Stimulated activated CD4-positive, alpha-beta T cell treated with anti-CD3 and anti-CD28 coated beads, Interleukin-12 subunit alpha, Interleukin-12 subunit beta, amount 100 ng/mL, for 24 hours (primary cell): Measurements from ENCODE around the gene TAP2.
"Not testable (repeated sequence)": the region's sequence is repeated elsewhere in the genome, so short reads cannot be mapped to it uniquely, and the experiment has no call there.

Experiments
- DNase-seq, 2 experiments: peaks; one replicate each; pipeline ENCODE4 v3.0.0-alpha.2; 2020; ENCODE audit warnings: low read depth in 2 of 2

The TAP2 gene

DNA sequence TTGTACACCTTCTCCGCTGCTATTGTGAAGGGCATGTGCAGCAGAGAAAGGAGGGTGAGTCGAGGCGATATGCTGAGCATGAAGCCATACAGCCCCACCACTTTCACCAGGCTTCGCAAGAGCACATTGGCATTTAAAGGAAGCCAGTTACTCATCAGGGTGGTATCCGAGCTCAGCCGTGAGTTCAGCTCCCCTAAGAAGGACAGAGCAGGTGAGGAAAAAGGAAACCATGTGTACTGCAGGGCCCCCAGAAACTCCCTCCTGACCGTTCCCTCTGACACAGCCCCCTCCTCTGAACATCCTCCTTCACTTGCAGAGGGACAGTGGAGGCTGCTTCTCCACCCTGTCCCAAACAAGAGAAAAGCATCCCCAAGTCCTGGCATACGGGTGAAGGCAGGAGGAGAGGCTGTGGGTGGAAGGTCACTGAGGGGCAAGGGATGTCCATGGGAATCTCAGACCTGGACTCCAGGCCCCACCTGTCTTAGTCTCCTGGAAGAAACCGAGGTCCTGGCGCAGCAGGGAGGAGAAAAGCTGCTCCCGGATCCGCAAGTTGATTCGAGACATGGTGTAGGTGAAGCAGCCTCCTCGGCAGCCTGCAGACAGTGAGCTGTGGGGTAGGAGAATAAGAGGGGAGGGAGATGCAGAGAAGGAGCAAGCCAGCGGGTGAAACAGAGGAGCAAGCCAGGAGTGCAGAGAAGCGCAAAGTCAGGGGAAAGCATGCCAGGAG, 3.2 kb downstream of the TAP2 start:
- no peak for DNase-seq

DNA sequence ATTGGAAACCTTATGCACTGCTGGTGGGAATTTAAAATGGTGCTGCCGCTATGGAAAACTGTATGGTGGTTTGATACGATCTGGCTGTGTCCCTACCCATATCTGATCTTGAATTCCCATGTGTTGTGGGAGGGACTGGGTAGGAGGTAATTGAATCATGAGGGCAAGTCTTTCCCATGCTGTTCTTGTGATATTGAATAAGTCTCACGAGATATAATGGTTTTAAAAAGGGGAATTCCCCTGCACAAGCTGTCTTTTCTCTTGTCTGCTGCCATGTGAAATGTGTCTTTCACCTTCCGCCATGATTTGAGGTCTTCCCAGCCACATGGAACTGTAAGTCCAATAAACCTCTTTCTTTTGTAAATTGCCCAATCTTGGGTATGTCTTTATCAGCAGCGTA, 4.9 kb downstream of the TAP2 start:
- DNase-seq, result no peak

DNA sequence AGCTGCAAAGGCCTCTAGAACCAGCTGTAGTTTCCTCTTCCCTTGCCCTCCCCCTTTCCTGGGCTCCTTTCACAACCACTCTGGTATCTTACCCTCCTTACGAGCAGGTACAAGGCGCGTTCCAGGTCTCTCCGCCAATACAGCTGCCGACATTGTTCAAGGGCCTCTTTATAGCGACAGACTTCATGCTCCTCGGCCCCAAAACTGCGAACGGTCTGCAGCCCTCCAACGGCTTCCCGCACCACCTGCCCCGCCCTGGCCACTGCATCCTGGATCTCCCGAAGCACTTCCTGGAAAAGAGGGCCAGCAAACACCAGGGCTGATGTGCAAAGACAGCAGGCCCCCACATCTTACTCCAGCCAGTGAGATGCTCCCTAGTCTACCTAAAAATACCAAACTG, 6.0 kb downstream of the TAP2 start:
- no peak for DNase-seq

DNA sequence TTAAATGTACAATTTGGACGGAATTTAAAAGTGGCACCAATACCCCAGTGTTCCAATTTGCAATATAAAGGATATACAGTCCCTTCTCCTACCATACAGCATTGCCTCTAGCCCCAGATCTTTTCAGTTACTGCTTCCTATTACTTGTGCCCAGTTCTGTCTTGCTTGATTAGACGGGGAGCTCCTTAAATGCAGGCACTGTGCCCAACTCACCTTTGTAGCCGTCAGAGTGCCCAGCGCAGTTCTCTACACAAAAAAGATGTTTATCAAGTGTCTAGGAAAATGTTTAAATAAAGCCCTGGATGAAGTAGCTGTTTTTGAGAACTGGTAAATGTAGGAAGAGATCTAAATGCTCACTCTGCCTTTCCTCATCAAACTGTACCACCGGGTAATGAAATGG, 7.6 kb downstream of the TAP2 start:
- no peak for DNase-seq

DNA sequence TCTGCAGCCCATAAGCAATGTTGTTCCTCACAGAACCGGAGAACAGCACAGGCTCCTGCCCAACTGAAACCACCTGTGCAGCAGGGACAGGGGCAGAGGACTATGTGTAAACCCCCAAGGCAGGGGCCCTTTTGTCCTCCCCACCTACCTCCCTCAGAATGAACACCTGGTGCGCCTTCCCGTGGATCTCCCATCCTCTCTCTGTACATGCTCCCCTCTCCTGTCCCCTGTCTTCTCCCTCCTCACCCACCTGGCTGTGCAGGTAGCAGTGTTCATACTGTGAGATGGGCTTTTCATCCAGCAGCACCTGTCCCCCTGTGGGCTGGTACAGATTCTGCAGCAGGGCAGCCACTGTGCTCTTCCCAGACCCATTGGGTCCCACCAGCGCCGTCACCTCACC, 8.5 kb downstream of the TAP2 start:
- DNase-seq, result no peak

DNA sequence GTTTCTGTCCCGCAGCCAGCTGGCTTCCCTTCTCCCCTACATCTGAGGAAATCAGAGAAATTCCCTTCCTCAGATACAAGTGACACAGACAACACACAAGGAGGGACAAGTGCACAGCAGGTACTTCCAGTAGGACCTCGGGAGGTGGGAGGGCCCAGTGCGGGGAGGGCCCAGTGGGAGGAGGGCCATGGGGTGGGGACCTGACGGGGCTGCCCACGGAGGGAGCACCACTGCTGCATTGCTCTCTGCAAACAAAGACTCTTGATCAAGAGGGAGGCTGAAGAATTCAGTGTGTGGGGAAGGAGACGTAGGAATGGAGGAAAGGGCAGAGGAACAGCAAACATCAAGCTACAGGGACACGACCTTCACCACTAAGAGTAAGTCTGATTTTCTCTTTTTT, 9.0 kb downstream of the TAP2 start:
- DNase-seq, result no peak

DNA sequence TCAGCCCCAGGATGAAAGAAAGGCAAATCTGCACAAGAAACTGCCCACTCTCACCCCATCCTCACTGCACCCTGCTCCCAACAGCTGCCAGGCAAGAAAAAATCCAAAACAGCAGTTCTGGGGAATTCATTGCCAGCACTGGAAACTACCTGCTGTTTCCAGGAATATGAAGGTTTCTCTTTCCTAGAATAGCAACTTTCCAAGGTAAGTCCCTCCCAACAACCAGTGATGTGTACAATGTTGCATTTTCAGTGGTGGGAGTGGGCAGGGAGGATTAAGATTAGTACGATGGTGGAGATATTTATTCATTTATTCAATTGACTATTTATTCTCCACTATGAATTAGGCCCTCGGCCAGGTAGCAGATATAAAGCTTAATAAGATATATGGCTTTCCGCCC, 11.5 kb downstream of the TAP2 start:
- no peak for DNase-seq

DNA sequence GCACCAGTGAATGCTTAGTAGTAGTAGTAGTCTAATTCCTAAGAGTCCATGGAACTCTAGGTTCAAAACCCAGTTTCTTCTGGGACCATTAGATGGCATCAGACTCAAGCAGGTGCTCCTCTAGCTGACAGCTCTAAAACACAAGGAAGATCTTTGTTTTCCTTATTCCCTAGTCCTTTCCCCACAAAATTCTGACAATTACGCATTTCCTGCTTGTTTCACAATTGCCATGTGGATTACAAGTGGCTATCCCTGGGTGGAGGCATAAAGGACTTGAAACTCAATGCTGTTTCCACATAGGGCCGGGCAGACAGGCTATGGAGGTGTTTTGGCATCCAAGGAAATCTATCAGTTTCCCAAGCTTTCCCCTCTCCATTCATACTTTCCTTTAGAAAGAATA, 12.6 kb downstream of the TAP2 start:
- no peak for DNase-seq

DNA sequence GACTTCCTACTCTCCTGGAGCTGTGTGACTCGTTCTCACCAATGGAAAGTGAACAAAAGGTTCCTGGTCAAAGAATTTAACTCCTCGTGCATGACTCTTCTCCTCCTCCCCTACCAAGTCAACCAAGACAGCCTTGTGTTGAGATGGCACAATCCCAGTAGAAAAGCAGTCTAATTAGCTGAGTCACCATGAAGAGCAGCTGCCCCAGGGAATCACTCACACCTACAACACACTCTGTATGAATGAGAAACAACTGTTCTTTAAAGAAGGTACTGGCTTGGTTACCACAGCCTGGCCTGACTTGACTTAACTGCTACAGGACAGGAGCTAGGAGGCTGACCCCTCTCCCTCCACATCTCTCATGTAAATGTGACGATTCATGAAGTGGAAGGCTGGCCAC, 18.8 kb downstream of the TAP2 start:
- no peak for DNase-seq

DNA sequence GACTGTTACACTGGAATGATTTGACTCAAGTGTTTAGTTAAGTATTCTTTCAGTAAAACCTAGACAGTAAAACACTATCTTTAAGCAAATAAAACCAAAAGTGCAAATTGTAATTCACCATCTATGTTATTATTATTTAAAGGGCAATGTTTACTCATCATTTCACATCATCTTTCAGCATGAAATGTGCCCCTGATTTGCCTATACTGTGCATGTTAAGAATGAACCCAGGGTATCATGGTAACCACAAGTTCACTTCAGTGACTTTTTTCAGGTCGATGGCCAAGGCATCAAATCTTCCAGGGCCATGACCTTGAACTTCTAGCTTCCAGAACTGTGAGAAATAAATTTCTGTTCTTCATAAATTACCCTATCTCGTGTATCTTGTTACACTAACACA, 19.7 kb downstream of the TAP2 start:
- no peak for DNase-seq

DNA sequence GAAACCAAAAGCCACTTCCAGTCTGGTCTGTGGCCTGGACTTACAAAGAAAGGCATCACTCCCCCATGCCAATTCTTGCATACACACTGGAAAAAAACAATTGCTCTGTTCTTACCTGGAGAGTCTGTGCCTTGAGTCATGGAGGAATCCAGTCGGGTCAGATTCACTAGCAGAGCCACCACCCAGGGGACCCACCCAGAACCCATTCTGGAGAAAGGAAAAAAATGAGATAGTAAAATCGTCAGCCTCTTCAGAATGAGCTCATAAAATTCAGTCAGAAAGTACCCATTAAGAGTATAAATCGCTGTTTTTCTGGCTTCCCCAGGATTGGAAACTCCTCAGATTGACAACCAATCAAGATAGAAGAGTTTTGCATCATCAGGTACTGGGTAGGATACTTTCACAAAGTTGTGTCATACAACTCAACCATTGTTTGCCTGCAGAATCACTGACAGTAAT, 21.8 kb downstream of the TAP2 start, which contains the start of gene HLA-DOB:
Gene HLA-DOB (minus strand): TSS at position 257 of the 459 bp plus-strand sequence. CDS start 51 bp downstream, at position 206.
- DNase-seq, result no peak

DNA sequence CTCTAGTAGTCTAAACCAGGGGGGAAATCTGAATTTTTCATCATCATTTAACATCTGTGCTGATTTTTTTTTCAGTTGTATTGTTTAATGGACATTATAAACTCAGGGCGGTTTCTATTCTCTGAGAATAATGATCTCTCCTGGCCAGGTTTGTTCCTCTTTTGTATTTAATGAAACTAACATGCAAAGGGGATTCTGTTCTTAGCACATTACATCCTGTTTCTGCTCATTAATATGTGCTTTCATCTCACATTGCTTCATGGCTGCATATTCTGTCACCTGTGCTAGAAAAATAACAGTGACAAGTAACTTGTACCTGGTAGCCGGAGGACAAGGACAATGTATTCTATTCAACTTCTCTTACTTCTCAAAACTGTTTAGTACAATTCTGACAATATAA, 22.5 kb downstream of the TAP2 start:
- no peak for DNase-seq

DNA sequence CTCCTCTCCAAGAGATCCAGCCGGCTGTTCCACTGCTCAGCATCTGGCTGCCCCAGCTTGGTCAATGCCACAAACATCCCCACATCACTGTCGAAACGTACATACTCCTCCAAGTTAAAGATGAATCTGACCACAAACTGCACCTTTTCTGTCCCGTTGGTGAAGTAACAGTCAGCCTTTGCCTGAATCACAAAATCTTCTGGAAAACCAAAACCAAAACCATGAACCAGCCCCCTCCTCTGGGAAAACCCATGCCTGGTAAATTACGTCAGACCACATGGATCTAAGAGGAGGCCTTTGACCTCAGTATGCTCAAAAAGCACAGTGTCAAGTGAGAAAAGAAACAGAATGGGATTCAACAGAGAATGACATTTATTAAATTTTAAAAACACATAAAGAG, 23.4 kb downstream of the TAP2 start:
- DNase-seq, result no peak

DNA sequence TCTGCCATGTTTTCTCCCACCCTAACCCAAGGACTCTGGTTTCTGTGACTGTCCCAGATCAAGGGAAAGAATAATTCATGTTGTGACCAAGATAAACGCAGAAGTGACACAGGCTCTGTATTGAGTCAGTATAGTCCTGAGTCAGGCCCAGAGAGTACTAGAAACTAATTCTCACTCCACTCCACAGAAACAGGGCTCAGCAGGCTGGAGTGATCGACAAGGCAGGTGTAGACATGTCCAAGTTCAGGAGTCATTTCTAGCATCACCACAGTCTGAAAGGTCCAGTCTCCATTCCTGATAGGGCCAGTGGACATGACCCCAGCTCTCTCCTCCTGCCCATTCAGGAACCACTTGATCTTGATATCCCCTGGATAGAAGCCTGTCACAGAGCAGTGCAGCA, 24.4 kb downstream of the TAP2 start:
- no peak for DNase-seq

DNA sequence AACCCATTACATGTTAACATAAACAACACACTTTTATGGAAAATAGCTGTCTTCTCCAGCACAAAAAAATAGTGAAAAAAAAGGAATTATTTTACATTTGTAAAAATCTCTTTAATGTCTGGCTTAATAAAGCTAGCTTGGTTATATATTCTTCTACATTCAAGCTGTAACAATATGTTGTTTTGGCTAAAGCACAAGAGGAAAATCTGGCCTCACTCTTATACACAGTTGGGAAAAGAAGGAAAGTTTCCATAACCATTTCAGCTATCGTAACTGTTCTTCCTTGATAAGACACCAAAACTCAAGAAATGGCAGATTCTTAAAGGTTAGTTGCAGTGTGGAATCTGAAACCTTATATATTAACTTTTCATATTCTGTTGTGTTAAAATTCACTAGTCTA, 29.4 kb downstream of the TAP2 start:
- DNase-seq, result no peak

DNA sequence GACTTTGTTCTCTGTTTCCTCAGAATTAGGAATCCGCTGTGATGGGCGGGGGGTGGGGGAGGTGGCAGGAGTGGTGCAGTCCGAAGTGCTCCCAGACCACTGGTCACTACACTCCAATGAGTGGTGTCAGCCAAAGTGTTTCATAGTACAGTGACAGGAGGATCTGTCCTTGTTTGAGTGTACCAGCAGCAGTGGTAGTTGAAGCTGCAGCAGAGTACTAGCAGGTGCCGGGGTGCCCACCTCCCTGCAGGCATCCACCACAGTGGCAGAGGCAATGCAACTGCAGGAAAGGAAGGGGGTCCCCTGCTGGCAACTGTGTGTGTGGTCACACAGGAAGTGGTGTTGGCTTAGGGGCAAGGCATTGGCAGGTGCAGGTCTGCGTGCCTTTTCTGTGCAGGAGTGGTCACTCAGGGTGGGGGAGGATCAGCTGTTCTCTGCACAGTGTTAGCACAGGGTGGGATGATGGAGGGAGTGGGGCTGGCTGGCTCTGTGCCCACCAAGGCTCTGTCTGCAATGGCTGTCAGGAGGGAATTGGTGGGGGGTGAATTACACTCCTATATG, 31.4 kb downstream of the TAP2 start:
- no peak for DNase-seq

DNA sequence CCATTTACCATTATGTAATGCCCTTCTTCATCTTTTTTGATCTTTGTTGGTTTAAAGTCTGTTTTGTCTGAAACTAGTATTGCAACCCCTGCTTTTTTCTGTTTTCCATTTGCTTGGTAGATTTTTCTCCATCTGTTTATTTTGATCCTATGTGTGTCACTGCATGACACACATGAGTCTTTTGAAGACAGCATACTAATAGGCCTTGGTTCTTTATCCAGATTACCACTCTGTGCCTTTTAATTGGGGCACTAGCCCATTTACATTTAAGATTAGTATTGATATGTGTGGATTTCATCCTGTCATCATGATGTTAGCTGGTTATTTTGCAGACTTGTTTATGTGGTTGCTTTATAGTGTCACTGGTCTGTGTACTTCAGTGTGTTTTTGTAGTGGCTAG, 33.1 kb downstream of the TAP2 start:
- DNase-seq, result not testable (repeated sequence)

DNA sequence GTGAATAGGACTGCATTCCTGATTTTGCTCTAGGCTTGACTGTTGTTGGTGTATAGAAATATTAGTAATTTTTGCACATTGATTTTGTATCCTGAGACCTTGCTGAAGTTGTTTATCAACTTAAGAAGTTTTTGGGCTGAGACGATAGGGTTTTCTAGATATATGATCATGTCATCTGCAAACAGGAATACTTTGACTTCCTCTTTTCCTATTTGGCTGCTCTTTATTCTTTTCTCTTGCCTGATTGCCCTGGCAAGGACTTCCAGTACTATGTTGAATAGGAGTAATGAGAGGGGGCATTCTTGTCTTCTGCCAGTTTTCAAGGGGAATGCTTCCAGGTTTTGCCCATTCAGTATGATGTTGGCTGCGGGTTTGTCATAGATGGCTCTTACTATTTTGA, 35.1 kb downstream of the TAP2 start:
- no peak for DNase-seq

DNA sequence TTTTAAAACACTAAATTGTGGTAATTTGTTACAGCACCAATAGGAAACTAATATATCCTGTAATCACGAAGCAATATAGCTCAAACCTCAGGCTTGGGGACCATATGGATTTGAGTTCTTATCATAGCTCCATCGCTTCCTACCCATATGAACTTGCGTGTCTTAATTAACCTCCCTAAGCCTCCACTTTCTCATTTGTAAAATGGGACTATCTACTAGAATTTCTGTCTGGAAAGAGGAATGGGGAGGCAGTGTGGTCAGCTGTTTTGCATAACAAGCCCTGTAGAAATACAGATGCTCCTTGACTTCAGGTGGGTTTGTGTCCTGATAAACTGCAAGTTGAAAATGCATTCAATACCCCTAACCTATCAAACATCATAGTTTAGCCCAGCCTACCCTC, 38.8 kb downstream of the TAP2 start:
- DNase-seq, result no peak

DNA sequence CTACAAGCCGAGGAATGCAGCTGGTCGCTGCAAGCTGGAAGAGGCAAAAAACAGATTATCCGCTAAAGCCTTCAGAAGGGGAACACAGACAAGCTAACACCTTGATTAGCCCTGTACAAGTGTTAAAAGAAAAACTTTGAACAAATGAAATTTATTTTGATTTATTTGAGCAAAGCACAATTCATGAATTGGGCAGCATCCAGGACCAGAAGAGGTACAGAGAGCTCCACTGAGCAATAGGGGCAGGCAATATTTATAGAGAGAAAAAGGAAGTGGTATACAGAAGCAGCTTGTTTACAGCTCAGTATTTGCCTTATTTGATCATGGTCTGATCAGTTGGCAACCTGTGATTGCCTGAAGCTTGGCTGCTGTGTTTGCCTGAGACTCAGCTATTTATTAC, 39.4 kb downstream of the TAP2 start:
- no peak for DNase-seq

DNA sequence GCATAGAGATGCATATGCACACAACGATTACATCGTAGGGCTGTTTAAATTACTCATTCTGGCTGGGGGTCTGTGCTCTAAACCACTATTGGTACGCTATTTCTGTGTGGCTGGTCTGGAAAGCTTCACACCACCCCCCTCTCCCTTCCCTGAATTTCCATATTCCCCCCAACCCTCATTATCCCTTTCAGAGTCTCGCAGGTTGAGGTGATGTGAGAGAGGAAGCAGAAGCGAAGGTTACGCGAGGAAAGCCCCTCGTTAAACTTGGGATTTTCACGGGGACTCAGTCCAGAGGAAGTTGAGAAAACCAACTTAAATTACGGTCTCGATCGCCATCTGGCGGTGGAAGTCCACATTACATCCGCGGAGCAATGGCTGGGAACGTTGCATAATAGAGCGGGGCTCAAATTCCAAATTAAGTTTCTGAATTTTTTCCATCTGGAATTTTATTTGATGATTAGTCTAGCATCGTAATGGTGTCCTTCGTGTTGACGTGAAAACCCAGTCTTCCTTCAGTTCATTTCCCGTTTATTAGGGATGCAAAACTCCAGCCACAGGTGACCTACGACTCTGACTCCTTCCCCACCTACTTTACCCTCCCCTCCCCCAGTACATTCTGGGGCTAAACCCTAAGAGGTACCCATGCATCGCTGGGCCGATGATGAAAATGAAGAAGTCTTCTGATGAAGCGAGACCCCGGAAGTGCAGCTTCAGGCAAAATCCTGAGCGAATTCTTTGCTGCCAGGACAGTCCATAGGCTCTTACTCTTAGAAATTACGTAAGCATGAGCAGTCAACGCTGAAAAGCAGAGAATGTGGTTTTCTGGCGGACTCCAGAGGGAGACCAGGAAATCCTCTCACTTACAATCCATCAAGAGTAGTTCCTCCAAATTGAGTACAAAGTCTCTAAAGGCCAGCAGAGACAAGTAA, 41.4 kb downstream of the TAP2 start:
- DNase-seq, result peak; percentile 54 to 83

DNA sequence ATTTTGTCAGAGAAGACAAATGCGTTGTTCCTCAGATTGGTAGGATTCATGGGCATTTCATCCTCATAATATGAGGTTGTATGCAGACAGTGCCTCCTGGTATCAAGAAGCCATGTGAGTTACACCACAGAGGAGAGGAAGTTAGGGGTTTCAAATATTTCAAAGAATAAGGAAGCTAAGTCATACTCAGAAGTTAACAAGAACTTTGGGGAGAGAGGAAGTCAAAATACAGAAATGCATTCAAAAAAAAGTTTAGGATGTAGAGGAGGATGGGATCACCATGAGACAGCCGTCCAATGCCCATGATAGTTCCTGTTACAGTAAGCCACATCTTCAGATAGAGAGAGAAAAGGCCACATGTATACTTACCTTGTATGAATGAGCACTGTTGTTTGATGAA, 44.0 kb downstream of the TAP2 start:
- DNase-seq, result no peak
